GM18907 (cell line): Measurements from ENCODE around the gene YKT6.
"Not testable (repeated sequence)": the region's sequence is repeated elsewhere in the genome, so short reads cannot be mapped to it uniquely, and the experiment has no call there.

ENCODE experiments used
- ATAC-seq: cut with Tn5 transposase; IDR thresholded peaks from one replicate; pipeline ENCODE4 v1.9.1; 2021; ENCODE audit warnings: mild to moderate bottlenecking, moderate library complexity; ENCODE audit not compliant: unreplicated experiment

The YKT6 gene

DNA sequence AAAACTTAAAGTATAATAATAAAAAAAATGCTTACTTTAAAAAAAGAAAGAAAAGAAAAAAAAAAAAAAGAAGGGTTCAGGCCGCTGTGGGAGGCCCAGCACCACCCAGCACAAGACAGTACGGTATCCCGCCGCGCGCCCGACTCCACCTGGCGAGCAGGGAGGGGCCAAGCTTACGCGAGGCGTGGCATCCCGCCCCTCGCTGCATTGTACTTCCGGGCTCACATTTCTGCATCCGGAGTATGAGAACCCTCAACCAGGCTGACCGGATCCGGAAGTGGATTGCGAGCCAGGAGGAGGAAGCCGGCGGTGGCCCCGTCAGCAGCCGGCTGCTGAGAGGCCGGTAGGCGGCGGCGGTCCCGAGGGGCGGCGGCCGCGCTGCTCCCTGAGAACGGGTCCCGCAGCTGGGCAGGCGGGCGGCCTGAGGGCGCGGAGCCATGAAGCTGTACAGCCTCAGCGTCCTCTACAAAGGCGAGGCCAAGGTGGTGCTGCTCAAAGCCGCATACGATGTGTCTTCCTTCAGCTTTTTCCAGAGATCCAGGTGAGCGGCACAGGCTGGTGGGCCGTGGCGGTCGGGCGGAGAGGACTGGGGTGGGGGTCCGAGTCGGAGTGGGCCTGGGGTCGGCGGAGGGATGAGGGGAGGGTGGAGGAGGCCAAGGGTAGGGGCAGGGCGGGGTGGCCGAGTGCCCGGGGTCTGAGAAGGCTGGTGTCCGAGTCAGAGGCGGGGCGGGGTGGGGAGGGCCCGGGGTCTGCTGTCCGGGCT, at the start of gene YKT6:
TSS of gene YKT6 (plus strand) at position 280 of the 763 bp plus-strand sequence. CDS start at position 438, 158 bp downstream.
- ATAC-seq: peak; percentile 99

GRCh38 chr7:44151956-44152355, 48.8 kb upstream of the YKT6 start:
- ATAC-seq: no peak

DNA sequence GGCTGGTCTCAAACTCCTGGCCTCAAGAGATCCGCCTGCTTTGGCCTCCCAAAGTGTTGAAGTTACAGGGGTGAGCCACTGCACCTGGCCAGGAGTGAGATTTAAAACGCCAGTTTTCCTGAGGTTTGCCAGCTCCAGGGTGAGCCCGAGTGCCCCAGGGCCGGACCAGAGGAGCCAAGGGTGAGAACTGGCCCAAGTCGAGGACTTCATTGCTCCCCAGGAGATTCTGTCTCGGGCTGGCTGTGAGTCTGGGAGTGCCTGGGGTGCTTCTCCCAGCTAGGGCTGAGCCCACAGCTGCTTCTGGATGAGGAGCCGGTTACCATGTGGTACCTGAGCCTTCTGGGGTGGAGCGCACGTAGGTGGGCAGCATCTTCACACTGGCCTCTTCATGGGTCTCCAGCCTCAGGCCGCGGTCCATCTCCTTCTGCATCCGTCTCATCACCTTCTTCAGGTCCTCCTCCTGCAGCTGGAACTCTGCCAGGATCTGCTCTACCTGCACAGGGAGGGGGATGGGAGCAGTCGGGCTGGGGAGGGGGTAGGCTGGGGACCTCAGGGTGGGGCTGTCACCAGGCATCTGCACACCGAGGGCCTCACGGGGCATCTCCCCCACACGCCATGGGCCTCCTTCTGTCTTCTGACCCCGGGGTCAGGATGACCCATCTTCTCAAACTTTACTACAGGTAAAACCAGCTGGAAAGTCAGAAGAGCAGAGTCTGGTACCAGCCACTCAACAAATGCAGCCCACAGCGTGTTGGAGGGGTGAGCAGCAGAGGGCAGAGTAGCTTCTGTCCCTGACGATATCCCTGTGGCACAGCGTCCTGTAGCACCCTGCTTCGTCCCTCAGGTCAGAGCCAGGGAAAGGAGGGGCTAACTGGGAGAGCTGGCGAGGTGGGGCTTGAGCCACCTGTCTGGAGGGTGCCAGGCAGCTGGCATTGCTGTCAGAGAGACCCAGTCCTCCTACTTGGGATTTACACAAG, 47.5 kb upstream of the YKT6 start:
- no peak for ATAC-seq

- ATAC-seq: no peak
Observed at GRCh38 chr7:44153948-44154335, 46.8 kb upstream of the YKT6 start.

DNA sequence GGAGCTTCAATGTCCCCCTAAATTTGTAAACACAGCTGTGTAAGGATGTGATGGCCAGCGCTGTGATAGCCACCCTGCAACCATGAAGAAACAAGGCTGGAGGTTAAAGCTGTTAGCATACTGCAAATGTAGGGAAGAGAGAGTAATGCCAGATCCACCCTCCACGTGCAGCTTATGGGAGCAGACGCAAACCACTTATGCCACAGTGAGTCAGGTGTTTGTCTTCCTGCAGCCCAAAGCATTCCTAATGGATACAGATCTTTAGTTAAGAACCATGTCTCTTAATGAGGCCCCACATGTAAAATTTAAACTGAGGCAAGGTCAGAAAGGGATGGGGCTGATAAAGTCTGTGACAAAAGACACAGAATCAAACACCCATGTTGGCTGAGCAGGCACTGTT, 46.1 kb upstream of the YKT6 start:
- no peak for ATAC-seq

DNA sequence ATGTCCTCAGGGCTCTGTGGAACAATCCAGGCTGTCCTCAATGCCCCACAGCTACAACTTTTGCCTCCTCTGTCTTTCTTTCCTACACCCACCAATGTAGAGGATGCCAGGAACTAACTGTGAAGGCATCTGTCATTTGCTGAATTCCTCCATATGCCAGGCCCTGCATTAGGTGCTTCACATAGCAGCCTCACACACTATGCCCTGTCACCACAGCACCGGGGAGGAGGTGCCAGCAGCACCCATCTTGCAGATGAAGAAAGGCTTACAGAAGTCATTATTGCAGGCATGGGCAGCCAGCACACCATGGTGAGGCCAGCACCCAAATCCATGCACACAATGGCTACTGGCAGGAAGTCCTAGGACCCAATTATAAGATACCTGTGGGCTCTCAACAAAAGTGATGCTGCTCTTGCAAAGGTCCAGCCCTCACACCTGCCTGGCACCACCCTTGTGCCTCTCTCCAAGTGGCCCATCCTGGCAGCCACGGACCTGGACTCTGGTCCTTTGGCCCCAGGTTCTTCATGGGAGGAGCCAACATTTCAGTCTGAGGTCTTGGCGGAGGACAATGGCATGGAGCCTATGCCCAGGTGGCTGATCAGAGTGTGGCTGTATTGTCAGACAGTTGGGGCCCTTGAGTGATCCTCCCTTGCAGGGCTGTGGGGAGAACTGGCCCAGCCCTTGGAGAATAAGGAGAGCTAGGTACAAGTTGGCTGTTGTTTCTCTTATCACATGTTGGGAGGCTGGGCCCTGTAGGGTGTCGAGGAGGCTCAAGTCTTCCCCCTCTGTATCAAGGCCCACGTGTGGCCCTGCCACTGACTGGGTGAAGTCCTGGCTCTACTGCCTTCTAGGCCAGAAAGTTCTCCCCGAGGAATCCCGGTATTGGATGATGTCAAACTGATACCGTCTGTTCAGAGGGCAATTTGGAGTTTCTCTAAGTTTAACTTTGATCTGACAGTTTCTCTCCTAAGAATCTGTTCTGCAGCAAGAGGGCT, 45.3 kb upstream of the YKT6 start:
- no peak for ATAC-seq

DNA sequence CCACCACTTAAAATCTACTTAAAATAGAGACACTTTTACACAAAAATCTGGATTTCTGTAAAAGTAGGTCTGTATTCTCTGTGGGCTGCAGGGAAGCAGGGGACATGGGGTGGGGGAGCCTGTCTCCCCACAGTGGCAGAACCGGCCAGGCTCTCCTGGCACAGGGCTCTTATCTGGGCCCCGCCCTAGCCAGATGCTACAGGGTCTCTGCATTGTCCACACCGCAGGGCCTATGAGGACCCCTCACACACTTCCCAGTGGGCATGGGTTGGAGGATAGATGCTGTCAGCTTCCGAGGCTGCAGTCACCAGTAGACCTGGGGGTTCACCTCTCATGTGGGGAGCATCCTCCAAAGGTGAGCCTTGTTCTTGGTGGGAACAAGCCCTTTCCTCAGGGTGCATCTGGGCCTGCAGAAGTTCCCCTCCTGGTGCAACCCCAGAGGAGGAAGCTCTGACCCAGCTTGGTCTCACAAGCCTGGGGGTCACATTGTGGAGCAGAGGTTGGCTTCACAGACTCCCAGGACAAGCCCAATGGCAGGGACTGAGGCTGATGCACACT, 44.2 kb upstream of the YKT6 start:
- no peak for ATAC-seq

DNA sequence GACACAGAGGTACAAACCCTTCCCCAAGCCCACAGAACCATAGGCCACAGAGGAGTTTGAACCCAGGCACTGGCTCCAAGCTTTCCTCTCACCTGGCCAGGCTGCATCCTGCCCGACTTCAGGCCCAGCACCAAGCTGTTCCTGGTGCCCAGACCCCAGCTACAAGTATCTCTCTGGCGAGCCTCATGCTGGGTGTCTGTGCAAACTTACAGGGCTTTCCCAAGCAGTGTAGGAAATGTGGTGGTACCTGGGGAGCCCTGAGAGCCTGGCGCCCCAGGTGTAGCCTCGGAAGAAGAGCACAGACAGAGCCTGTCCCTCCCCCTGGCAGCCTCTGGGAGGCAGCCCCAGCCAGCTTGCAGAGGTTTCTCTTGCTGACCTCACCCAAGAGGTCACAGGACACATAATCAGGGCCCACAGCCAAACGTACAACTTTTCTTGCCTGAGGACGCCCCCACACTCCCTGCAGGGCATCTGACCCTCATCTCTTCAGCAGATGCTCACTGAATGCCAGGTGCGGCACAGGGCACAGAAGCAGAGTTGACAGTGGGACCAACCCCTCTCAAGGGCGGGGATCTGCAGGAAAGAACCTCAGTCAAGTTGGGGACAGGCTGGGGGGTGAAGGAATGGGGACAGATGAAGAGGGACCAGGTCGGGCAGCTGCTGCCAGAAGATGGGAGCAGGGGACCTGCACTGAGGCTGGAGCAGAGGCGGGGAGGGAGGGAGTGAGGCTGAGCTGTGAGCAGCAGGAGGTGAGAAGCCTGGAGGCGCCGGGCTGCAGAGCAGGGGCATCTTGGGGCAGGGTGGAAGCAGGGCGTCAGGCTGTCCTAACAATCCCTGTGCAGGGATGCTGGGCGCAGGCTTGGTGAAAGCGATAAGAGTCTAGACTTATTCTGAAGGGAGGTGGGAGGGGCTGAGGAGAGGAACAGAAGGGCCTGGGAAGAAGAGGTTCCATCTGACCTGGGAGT, 43.4 kb upstream of the YKT6 start:
- ATAC-seq: no peak

DNA sequence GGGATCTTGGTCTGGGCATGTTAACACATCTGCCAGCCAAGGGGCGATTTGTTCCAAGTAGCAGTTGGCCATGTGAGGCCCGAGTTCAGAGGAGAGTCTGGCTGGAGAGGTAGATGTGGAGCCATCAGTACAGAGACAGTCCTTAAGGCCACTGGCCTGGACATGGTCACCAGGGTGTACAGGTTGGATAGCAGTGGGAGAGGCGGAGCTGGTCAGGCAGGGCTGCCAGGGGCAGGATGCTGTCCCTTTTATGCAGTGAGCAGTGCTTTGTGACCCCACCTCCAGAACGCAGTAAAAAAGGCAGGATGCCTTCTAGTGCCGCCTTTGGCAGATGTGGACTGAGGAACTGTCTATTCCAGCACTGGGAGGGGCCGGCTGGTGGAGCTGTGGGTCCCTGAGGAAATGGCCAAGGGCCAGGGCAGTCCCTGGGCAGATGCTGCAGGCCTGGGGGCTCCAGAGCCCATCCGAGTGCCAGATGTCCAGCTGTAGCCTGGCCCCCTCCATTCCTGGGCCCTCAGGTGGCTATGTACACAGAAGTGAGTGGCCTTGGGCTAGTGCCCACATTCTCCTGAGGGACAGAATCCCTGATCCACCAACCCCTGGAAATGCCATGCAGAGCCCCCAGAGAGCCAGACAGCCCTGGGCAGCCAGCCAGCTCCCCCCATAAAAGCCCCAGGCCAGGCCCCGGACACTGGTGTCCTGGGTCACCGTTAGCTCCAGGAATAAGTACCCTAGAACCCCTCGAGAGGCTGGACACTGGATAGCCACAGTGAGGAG, 42.5 kb upstream of the YKT6 start:
- no peak for ATAC-seq

DNA sequence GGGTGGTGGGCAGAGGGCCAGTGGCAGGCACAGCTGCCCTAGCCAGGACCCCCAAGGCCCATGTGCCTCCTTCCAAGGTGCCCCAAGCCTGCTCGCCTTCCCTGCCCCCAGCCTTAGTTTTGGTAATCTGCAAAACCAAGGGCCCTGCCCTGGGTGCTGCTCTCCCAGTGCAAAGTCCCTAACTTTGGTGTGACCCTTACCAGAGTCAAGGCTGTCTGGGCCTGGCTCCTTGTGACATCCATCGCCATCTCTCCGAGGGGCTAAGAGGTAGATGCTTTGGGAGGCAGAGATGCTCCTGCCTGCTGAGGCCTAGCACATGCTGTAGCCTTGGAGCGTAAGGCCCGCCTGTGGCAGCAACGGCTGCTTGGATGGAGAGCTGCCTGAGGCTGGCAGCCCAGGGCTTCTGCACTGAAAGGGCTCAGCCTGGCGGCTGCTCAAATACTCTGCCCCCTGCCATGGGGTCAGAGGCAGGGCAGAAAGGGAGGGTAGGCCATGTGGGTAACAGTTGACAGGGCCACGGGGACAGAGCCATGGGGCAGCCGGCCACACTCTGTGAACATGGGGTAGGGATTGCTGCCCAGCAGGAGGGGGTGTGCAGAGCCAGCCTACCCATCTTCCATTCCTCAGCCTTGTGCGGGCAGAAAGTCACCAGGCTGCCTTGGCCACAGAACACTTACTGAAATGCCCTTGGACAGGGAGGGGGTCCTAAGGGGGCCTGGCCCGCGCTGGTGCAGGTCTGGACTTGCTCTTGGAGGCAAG, 41.7 kb upstream of the YKT6 start:
- ATAC-seq: no peak

GRCh38 chr7:44159824-44160630, 40.8 kb upstream of the YKT6 start:
- ATAC-seq: no peak

- no peak for ATAC-seq
Observed at GRCh38 chr7:44161371-44161770, 39.4 kb upstream of the YKT6 start.

DNA sequence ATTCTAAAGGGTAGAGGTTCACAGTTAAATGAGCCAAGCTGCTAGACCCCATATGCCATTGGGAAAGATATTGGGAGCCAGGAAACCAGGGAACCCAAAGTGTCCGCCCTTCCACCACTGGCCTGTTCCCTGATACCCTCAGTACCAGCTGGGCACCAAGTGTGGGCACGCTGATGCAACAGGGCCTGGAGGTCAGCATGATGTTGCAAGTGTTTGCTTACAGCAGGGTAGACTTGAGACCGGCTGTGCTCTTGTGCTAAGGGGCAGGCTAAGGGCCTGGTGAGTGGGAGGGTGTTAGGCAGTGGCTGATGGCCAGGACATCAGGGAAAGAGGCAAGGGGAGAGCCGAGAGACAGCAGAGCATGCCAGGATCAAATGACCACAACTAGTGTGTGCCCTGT, 38.6 kb upstream of the YKT6 start:
- ATAC-seq: no peak

DNA sequence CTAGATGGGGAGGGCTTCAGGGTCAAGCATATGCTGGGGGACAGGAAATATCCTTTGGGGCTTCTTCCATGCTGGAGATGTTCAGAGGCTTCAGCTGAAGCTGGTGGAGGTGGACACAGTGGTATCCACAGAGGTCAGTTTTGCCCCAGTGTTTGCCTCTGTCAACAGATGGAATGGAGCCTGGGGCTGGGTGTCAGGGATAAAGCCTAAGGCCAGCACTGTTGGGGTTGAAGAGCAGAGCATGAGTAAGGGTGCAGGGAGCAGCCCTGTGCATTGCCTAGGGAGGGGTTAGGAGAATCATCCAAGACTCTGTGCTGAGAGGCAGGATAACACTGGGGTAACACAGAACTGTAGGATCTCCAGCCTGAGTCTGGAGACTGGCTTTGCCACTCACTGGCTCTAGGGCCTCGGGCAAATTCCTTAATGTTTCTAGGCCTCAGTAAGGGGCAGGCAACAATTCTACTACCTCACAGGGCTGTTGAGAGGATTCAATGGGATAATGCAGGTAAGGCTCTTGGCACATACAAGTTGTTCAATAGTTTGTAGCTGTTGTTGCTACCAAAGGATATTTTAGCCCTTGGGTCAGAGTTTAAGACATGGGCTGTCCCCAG, 37.9 kb upstream of the YKT6 start:
- no peak for ATAC-seq

- no peak for ATAC-seq
Observed at GRCh38 chr7:44163591-44163990, 37.2 kb upstream of the YKT6 start.

DNA sequence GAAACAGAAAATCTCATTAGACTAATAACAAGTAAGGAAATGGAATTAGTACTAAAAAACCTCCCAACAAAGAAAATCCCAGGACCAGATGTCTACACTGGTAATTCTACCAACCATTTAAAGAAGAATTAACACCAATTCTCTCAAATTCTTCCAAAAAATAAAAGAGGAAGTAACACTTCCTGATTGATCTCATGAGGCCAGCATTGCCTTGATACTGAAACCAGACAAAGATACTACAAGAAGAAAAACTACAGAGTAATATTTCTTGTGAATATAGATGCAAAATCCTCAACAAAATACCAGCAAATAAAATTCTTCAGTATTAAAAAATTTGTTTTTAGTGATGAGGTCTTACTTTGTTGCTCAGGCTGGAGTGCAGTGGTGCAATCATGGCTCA, 32.9 kb upstream of the YKT6 start:
- no peak for ATAC-seq

DNA sequence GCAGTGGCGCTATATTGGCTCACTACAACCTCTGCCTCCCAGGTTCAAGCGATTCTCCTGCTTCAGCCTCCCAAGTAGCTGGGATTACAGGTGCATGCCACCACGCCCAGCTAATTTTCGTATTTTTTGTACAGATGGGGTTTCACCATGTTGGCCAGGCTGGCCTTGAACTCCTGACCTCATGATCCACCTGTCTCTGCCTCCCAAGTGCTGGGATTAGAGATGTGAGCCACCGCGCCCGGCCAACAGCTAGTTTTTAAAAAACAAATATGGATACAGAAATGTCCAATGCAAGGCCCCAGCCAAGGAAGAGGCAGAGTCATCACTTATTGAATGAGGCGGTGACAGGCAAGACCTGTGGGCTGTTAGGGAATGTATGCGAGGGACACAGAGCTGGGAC, 28.9 kb upstream of the YKT6 start:
- ATAC-seq: not testable (repeated sequence)
